GM10847 (cell line): ENCODE data around the gene VASH2.

Source experiments
- POLR2A ChIP-seq: IDR thresholded peaks from 2 replicates; pipeline ENCODE4 v1.6.1; 2011; ENCODE audit not compliant: insufficient read length; ENCODE audit errors: extremely low read depth

The VASH2 gene

GRCh38 chr1:212951126-212951946, 995 bp downstream of the VASH2 start:
- no peak for TF ChIP-seq POLR2A

DNA sequence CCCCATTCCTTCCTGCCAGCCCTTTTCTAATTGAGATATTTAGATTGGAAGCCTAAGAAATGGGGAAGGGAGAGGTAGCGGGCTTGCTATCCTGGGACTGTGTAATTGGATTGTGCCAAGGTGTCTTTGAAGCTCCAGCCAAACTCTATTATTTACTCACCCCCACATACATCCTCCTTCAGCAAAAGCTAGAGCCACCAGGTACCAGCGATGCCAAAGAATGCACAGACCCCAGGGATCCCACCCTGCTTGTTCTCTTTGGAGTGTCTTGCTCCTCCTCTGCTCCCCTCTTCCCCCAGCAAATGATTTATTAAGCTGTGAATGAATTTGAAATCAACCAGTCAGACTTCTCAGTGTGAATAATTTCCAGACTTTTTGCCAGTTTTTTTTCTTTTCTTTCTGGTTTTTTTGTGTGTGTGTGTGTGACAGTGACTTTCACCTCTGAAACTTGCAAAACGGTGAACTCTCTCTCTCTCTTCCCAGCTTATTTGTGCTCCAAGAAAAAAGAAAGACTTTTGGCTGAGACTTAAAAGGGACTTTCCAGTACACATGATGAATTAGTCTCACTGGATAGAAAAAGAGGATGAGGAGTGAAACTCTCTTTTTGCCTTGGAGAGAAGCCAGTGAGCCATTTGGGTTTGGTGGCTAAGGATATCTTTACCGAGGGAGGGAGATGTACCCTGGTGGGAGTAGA, 1.8 kb downstream of the VASH2 start:
- TF ChIP-seq POLR2A: no peak

- TF ChIP-seq POLR2A: no peak
These were observed 2.3 kb downstream of the VASH2 start for GRCh38 chr1:212952641-212952976.

DNA sequence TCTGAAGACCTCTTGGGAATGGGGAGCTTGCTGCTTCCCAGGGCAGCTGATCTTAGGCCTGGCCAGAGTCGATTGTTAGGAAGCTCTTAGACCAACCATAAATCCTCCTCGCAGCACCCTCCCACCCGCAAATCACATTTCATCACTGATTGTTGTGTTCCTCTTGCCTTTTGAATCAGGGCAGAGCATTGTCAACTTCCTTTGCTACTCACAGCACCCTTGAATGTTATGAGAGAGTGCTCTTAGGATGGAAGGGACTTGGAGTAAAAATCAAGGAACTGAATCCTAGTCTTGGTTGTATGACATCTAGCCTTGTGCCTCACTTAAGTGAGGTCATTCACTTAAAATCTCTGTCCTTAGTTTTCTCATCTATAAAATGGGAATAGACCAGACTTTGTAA, 3.0 kb downstream of the VASH2 start:
- TF ChIP-seq POLR2A: no peak

DNA sequence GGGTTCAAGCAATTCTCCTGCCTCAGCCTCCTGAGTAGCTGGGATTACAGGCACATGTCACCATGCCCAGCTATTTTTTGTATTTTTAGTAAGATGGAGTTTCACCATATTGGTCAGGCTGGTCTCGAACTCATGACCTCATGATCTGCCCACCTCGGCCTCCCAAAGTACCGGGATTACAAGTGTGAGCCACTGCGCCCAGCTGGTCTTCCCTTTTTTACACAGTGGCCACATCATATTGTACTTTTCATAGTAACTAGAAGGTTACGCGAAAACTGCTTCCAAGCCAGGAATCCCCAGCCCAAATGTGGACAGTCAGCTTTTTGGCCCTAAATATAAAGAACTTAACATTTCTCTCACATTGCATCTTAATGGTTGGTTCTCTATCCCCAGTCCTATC, 4.2 kb downstream of the VASH2 start:
- no peak for TF ChIP-seq POLR2A

DNA sequence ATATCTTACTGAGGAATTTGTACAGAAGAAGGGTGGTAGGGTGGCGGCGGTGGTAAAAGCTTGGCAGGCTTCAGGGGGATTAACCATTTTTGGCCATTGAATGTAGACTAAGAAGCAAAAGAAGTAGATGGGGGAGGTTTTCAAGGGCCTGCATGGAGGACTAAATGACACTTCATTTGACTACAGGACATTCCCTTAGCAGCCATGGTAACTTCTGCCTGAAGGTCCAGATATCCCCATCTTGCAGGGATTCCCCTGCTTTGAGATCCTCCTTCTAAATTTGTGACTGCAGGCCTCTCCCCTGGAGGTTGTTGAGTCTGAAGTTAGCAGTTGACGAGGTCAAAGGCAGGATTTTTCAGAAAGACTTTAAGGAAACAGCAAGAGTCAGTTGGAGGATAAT, 4.8 kb downstream of the VASH2 start:
- TF ChIP-seq POLR2A: no peak

- TF ChIP-seq POLR2A: no peak
These were observed 5.8 kb downstream of the VASH2 start for GRCh38 chr1:212955961-212956620.

DNA sequence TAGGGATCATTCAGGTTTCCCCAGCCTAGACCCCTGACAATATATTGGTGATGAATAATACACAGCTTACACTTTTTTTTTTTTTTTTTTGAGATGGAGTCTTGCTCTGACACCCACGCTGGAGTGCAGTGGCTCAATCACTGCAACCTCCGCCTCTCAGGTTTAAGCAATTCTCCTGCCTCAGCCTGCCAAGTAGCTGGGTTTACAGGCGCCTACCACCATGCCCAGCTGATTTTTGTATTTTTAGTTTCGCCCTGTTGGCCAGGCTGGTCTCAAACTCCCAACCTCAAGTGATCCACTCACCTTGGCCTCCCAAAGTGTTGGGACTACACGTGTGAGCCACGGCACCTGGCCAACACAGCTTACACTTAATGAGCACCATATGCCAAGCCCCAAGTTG, 7.2 kb downstream of the VASH2 start:
- no peak for TF ChIP-seq POLR2A

DNA sequence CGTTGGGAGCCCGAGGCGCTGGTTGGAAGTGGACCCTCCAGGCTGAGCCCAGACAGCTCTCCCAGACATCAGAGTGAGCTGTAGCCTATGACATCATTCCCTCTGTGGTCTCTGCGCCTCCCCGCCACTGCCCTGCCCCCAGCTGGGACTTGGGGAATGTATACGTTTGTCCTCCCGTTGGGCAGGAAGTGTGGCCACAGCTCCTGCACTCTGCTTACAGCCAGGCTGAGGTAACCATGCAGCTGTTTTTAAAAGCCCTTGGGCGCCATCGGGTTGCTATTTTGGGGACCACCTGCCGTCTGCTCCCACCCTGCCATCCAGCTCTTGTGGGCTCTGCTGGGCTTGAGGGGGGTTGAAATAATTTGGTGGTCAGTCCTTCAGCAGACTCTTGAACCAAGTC, 7.8 kb downstream of the VASH2 start:
- no peak for TF ChIP-seq POLR2A

- no peak for TF ChIP-seq POLR2A
These were observed 9.2 kb downstream of the VASH2 start for GRCh38 chr1:212959266-212960220.

DNA sequence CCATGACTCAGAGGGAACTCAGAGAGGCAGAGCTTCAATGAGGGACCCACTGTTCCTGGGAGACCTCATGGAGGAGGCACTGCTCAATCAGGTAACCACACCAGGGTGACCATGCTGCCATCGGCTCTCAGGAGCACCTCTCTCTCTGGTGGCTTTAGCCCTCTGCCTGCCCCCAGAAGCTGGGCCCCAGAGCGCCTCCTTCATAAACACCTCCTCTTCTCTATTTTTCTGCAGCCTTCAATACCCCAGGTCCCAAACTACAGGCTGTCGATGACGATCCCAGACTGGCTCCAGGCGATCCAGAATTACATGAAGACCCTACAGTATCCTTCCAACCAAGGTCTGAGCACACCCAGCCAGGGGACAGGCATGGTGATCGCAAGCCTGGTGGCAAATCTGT, 10.6 kb downstream of the VASH2 start:
- no peak for TF ChIP-seq POLR2A

DNA sequence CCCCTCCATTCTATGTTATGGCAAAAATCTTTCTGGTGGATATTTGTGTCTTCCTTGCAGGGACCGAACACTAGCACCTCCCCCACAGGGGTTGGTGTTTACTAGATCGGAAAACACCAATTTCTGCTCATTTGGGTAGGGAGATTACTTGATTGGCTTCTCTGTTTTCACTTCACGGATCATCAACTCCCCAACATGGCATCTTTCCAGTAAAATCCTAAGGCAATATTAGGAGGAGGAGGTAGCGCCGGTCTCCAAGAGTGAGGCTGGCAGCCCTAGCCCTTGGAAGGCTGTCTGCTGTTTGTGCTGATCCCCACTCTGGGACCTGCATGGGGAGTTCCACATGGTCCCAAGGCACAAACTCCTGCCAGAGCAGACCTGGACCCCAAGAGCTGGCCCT, 12.2 kb downstream of the VASH2 start:
- TF ChIP-seq POLR2A: no peak

- TF ChIP-seq POLR2A: no peak
These were observed 13.8 kb downstream of the VASH2 start for GRCh38 chr1:212964102-212964501.

- TF ChIP-seq POLR2A: no peak
These were observed 16.3 kb downstream of the VASH2 start for GRCh38 chr1:212966616-212967015.

DNA sequence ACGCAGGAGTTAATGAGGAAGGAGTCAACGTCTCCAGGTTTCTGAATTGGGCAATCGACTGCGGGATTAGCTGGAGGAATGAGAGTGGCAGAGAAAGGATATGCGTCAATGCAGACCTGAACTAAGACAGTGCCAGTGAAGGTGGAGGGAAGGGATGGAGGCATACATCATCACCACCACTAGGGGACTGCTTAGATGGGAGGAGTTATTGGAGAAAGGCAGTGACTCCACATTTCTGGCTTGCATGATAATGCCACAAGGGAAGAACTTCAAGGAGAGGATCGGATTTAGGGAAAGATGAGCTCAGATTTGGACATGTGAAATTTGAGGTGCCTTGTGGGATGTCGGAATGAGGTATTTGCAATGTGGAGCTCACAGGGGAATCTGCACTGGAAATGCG, 17.5 kb downstream of the VASH2 start:
- no peak for TF ChIP-seq POLR2A
